ENCODE results near the gene ROPN1L. TPM values are rescaled to one million over a fixed set of nuclear protein-coding genes. Genes with fewer than 3 reads are reported as not detected.

Gene ROPN1L
- total RNA-seq, 1 donor from 2014 or later: not detected

DNA sequence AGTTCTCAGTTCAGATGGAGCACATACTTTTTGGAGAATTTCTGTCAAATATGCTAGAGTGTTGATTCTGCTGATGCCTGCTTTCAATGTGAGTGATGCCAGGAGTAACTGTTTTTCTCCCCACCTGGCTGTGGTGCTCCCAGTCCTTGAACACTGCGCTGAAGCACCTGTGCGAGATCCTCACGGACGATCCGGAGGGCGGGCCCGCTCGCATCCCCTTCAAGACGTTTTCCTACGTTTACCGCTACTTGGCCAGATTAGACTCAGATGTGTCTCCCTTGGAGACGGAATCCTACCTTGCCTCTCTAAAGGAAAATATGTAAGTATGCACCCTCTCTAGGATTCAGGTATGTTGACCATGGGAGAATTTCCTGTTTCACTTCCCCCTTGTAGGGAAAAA lies 19.4 kb downstream of the ROPN1L start:
- no peak for FAIRE-seq

DNA sequence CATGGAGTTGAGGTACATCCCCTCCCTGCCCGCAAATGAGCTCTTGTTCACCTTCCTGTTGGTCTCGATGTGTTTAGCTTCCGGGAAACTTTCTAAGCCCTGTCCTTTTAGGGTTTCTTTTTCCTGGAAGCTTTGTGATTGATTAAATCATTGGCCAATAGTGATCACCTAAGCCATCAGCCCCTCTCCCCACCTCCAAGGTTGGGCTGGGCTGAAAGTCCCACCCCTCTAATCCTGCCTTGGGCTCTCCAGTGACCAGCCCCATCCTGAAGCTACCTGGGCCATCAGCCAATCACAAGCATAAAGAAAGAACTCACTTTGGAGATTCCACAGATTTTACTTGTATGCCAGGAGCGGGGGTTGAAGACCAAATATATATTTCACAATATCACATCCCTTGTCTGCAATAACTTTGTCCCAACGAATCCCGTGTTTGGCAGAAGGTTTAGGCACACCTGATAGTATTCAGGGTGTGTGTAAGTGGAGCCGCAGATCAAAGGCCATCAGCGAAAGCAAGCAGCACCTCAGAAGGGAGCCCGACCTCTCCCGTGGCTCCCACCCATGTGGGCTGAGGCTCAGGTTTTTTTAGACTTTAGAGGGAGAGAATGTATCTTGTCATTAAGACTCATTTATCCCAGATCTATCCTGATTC lies 20.4 kb downstream of the ROPN1L start:
- H3K27me3 ChIP-seq (ENCODE audit: control insufficient read depth, insufficient read depth, low read length): no peaks in the 10 kb centered on the region
- FAIRE-seq (no peak), DNase-seq (ENCODE audit: low read depth) (no peak)
- no peak overlapping the region for H3K4me3 ChIP-seq (ENCODE audit: low read depth, low read length)
- TF ChIP-seq, protein P1, sequence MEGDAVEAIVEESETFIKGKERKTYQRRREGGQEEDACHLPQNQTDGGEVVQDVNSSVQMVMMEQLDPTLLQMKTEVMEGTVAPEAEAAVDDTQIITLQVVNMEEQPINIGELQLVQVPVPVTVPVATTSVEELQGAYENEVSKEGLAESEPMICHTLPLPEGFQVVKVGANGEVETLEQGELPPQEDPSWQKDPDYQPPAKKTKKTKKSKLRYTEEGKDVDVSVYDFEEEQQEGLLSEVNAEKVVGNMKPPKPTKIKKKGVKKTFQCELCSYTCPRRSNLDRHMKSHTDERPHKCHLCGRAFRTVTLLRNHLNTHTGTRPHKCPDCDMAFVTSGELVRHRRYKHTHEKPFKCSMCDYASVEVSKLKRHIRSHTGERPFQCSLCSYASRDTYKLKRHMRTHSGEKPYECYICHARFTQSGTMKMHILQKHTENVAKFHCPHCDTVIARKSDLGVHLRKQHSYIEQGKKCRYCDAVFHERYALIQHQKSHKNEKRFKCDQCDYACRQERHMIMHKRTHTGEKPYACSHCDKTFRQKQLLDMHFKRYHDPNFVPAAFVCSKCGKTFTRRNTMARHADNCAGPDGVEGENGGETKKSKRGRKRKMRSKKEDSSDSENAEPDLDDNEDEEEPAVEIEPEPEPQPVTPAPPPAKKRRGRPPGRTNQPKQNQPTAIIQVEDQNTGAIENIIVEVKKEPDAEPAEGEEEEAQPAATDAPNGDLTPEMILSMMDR (IDR thresholded peaks at IDR 0.05; ENCODE audit: insufficient read depth, low read length, severe bottlenecking): no peak
- no peaks in the 10 kb centered on the region for H3K36me3 ChIP-seq (ENCODE audit: control insufficient read depth, insufficient read depth, low read length)

More for the DNA sequence above, 19.4 kb downstream of the ROPN1L start:
- TF ChIP-seq, protein P1 (IDR thresholded peaks at IDR 0.05; ENCODE audit: insufficient read depth, low read length, severe bottlenecking): no peak
- H3K4me3 ChIP-seq (ENCODE audit: low read depth, low read length): no peak overlapping the region
- no peaks in the 10 kb centered on the region for H3K36me3 ChIP-seq (ENCODE audit: control insufficient read depth, insufficient read depth, low read length)
- H3K27me3 ChIP-seq (ENCODE audit: control insufficient read depth, insufficient read depth, low read length): no peaks in the 10 kb centered on the region
- DNase-seq (ENCODE audit: low read depth): no peak

DNA sequence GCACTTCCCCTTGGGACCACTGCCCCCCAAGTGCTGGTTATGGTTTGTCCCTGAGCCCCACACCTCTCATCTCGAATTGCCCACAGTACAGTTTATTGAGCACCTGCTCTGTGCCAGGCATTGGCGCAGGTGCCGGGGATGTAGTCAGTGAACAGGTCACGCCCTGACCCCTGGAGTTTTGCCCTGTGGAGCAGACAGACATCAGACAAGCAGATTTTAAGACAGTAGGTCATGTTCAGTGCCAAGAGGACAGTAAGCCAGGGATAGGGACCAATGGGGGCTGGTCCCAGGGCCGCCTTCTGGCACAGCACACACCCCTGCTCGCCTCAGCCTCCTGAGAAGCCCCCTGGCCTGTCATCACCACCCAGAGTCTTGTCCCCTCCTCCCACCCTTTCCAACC lies 21.9 kb downstream of the ROPN1L start:
- H3K27me3 ChIP-seq (ENCODE audit: control insufficient read depth, insufficient read depth, low read length): no peaks in the 10 kb centered on the region
- no peak overlapping the region for H3K4me3 ChIP-seq (ENCODE audit: low read depth, low read length)
- TF ChIP-seq, protein P1 (IDR thresholded peaks at IDR 0.05; ENCODE audit: insufficient read depth, low read length, severe bottlenecking): no peak
- FAIRE-seq (no peak), DNase-seq (ENCODE audit: low read depth) (no peak)
- H3K36me3 ChIP-seq (ENCODE audit: control insufficient read depth, insufficient read depth, low read length): no peaks in the 10 kb centered on the region

DNA sequence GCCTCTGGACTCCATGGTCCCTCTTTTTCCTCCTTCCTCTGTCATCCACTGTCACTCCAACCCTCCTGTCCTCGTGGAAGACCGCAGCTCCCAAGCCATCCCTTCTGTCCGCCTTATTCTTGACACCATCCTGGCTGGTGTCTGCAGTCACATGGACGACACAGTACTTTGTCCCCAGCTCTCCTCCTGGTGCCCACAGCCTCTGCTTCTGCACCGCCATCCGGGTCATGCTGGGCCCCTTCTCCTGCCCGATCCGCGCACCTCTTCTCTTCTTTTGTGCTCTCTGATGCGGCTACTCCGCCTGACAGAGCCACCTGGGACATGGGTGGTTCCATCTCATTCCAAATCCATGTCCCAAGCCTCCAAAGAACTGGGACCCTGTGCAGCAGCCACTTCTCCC lies 22.5 kb downstream of the ROPN1L start:
- DNase-seq (ENCODE audit: low read depth) (no peak), FAIRE-seq (no peak)
- Histone ChIP-seq H3K36me3 (ENCODE audit: control insufficient read depth, insufficient read depth, low read length) (no peaks in the 10 kb centered on the region), H3K27me3 (ENCODE audit: control insufficient read depth, insufficient read depth, low read length) (no peaks in the 10 kb centered on the region), H3K4me3 (ENCODE audit: low read depth, low read length) (no peak overlapping the region)
- TF ChIP-seq, protein P1 (IDR thresholded peaks at IDR 0.05; ENCODE audit: insufficient read depth, low read length, severe bottlenecking): no peak

DNA sequence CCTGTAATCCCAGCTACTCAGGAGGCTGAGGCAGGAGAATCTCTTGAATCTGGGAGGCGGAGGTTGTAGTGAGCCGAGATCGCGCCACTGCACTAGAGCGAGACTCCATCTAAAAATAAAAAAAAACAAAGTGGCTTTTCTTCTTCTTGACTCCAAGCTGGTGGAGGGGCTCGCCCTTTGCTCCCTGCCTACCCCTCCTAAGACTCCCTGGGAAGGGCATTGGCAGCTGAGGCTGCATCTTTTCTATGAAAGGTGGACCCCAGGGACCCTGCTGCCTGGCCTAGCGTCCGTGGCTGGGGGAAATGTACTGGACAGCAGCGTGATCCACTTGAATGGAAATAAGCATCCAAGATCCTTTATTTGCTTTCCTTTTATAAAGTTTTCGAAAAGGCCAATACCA lies 24.0 kb downstream of the ROPN1L start:
- no peak for FAIRE-seq
- Histone ChIP-seq H3K27me3 (ENCODE audit: control insufficient read depth, insufficient read depth, low read length) (no peaks in the 10 kb centered on the region), H3K4me3 (ENCODE audit: low read depth, low read length) (no peak overlapping the region), H3K36me3 (ENCODE audit: control insufficient read depth, insufficient read depth, low read length) (no peaks in the 10 kb centered on the region)
- no peak for DNase-seq (ENCODE audit: low read depth)
- TF ChIP-seq, protein P1 (IDR thresholded peaks at IDR 0.05; ENCODE audit: insufficient read depth, low read length, severe bottlenecking): no peak

All from bronchial epithelial cell (primary cell).